GM18951 (cell line): ENCODE results near the gene WDFY4.

Source experiments
- POLR2A ChIP-seq: IDR thresholded peaks from 4 replicates; pipeline ENCODE4 v1.6.1; 2011; ENCODE audit warnings: mild to moderate bottlenecking; ENCODE audit not compliant: insufficient read length, insufficient read depth; ENCODE audit errors: extremely low read depth
- in situ Hi-C: fragments of 300-500 bp; cut with MboI; formaldehyde crosslinking; loops from one replicate; pipeline ENCODE4 v1.12.0; 2022; ENCODE audit warnings: low sequenced_read_pairs, mixed read lengths, inconsistent platforms; ENCODE audit not compliant: unreplicated experiment

WDFY4 gene

DNA sequence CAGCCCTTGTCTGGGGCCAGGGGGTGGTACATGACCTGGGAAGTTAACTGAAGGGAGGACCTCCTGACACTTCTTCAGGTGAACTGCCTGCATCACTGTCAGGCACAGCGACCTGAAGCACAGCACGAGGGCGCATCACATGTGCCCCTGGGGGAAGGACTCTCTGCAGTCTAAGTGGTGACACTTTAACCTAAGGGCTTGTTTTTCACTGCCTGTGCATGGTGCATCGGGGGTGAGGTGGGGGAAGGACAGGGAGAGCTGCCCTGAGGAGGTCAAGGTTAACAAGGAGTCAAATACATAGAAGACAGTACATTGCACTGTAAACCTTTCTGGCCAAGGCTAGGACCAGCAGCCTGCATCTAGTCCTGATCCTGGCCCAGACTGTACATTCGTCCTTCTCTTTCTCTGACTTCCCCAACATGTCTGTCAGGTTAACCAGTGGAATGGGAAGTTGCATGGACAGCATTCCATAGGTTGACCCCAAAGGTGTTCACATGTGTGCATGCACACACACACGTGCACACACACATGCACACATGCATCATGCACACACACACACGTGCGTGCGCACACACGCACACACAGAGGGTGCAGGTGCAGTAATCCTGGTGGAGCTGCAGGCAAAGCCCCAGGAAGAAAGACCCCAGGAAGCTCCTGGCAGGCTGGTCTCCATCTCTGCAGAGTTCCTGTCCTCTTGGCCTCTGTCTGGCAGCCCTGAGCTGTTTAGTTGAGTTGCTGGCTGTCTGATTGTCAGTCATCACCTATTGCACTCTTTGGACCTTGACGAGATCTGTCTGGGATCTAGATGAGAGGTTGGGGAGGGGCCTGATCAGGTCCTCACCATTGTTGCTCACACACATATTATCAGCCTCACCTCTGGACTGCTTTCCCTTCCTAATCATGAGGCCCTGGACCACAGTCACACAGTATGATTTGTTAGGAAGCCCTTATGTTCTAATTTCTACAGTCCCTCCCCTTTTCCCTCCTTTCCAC lies 37.8 kb downstream of the WDFY4 start:
- in situ Hi-C loops = no loop called here
- TF ChIP-seq POLR2A = no peak

GRCh38 chr10:48724127-48724526 lies 39.5 kb downstream of the WDFY4 start:
- in situ Hi-C loops = no loop called here
- no peak for TF ChIP-seq POLR2A

DNA sequence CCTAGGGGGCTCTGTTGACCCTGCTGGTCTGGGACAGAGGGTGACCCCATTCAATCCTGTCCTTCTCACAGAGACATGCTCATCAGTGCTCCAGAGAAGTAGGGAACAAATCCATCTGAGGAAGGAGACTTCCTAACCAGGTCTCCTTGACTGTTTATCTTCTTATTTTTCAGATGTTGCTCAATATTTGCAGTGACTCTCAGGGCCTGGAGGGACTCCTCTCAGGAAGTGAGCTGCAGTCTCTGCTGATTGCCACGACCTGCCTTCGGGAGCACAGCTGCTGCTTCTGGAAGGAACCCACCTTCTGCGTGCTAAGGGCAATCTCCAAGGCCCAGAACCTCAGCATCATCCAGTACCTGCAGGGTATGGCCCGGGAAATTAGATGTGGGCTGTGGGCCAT lies 41.0 kb downstream of the WDFY4 start:
- in situ Hi-C loops = no loop called here
- no peak for TF ChIP-seq POLR2A

- no peak for TF ChIP-seq POLR2A
- in situ Hi-C loops = no loop called here
Measured at GRCh38 chr10:48727866-48728265, 43.2 kb downstream of the WDFY4 start.

DNA sequence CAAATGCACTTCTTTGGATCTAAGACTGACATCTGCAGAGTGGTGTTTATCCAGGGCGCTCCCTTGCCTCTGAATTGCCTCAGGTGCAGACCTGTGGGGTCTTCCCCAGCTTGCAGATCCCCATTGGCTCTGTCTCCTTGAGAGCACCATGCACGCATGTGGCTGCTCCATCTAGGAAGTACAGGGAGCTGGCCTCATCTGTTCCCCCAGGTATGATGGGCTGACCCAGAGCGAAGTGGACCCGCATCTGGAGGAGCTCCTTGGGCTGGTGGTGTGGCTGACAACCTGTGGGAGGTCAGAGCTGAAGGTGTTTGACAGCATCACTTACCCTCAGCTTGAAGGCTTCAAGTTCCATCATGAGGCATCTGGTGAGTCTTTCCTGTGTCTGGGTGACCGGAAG lies 44.5 kb downstream of the WDFY4 start:
- in situ Hi-C loops = no loop called here
- TF ChIP-seq POLR2A = no peak

DNA sequence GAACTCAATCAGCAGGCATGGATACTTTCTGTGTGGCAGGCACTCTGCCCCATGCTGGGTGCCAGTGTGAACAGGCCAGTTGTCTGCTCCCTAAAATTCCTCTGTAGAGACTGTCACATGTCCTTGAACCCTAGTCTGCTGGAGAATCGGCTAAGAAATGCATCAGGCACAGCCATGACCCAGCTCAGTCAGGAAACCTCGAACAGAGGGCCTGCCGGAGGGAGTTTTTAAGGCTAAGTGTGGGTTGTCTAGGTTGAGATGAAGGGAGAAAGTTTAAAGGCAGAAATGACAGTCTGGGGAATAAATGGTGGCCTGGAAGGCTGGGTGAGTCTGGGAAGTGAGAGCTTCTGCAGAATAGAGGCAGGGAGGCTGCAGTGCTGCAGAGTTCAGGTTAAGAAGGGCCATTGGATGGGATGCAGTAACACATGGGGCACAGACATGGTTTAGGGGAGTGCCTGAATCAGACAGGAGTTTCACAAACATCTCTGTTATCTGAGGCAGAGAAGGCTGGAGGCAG lies 45.3 kb downstream of the WDFY4 start:
- no peak for TF ChIP-seq POLR2A
- in situ Hi-C loops = no loop called here

DNA sequence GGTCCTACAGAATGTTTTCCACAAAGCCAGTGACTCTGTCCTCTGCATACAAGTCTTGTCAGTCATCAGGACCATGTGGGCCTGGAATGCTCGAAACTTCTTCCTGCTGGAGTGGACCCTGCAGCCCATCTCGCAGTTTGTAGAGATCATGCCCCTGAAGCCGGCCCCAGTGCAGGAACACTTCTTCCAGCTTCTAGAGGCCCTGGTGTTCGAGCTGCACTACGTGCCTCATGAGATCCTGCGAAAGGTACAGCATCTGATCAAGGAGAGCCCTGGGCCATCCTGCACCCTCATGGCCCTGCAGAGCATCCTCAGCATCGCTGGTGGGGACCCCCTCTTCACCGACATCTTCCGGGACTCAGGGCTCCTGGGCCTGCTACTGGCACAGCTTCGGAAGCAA lies 46.5 kb downstream of the WDFY4 start:
- in situ Hi-C loops = no loop called here
- TF ChIP-seq POLR2A = no peak

- TF ChIP-seq POLR2A = no peak
- in situ Hi-C loops = no loop called here
Measured at GRCh38 chr10:48731654-48732053, 47.0 kb downstream of the WDFY4 start.

GRCh38 chr10:48733329-48733728 lies 48.7 kb downstream of the WDFY4 start:
- in situ Hi-C loops = no loop called here
- TF ChIP-seq POLR2A = no peak

GRCh38 chr10:48735836-48736390 lies 51.2 kb downstream of the WDFY4 start:
- TF ChIP-seq POLR2A = no peak
- in situ Hi-C loops = no loop called here

GRCh38 chr10:48736596-48736995 lies 51.9 kb downstream of the WDFY4 start:
- TF ChIP-seq POLR2A = no peak
- in situ Hi-C loops = no loop called here

DNA sequence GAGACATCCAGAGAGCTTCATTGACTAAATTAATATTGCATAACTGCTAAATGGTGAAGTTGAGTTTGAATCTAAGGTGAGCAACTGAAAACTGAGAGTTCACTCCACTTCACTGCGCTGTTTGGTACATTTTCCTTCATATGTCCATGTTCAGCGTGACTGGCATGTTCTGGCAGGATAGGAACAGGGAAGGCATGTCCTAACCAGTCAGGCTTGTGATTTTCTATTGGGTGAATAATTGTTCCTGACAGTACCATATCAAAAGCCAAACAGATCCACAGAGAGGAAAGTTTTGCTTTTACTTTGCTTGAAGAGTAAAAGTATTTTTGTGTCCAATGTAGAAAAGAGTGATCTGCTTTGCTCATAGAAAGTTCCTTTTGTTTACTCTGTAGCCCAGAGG lies 53.2 kb downstream of the WDFY4 start:
- TF ChIP-seq POLR2A = no peak
- in situ Hi-C loops = no loop called here

GRCh38 chr10:48739170-48739569 lies 54.5 kb downstream of the WDFY4 start:
- TF ChIP-seq POLR2A = no peak
- in situ Hi-C loops = no loop called here

GRCh38 chr10:48740015-48740707 lies 55.5 kb downstream of the WDFY4 start:
- in situ Hi-C loops = no loop called here
- TF ChIP-seq POLR2A = no peak

DNA sequence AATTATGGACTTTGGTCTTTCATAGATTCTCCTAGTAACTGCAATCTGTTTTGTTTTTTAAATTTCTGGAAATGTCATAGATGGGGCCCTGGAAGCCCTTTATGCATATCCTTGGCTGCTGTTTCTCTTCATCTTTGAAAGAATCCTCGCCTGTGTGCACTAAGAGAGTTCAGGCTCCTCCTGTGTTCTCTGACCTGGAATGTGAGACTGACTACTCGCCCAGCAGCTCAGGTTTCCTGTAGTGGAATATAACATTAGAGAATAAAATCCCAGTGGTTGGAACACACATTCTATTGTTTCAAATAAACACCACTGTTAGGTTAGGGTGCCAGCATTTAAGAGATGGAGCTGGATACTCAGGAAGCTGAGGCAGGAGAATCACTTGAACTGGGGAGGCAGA lies 56.3 kb downstream of the WDFY4 start:
- no peak for TF ChIP-seq POLR2A
- in situ Hi-C loops = no loop called here
